H1 (cell line): Measurements from ENCODE around the gene MITF. TPM values are rescaled to one million over a fixed set of nuclear protein-coding genes. Genes with fewer than 3 reads are reported as not detected.

Source experiments
- CTCF ChIA-PET: fragments of 300-600 bp; sonication (Branson Sonifier 250); formaldehyde crosslinking; loops from one replicate; lab custom pipeline; 2021; ENCODE audit not compliant: partially characterized antibody; lab: Charles Lee
- POLR2A ChIA-PET: fragments of 300-600 bp; sonication (Branson Sonifier 250); formaldehyde crosslinking; loops from one replicate; lab custom pipeline; 2021; ENCODE audit warnings: inconsistent platforms; ENCODE audit not compliant: partially characterized antibody; lab: Charles Lee
- DNase-seq, 2 experiments: peaks; one replicate each; pipeline versions ENCODE4 v3.0.0 to v3.0.0-alpha.2; 2010 to 2022; ENCODE audit warnings: low spot score in 2 of 2, low read depth in 1 of 2, mixed read lengths in 1 of 2
- FAIRE-seq: peaks from 2 replicates; lab custom pipeline; 2011; peaks lifted over from hg19 to GRCh38; lab: Jason Lieb, UNC
- H2AFZ ChIP-seq: 2 replicates; pipeline ENCODE4 v1.8.1; 2012; ENCODE audit warnings: low read length, inconsistent platforms
- H2AK5ac ChIP-seq: 2 replicates; pipeline ENCODE4 v1.6.1; 2013; ENCODE audit warnings: low read depth, low read length
- H2BK120ac ChIP-seq: replicated peaks from 2 replicates; pipeline ENCODE3; 2013; ENCODE audit warnings: low read depth, low read length, inconsistent platforms
- H2BK12ac ChIP-seq: 2 replicates; pipeline ENCODE4 v1.6.1; 2013; ENCODE audit warnings: low read depth, low read length
- H2BK15ac ChIP-seq: 2 replicates; pipeline ENCODE4 v1.6.1; 2013; ENCODE audit warnings: low read length
- H2BK20ac ChIP-seq: 2 replicates; pipeline ENCODE4 v1.6.1; 2013; ENCODE audit warnings: low read length
- H2BK5ac ChIP-seq: 2 replicates; pipeline ENCODE4 v1.6.1; 2013; ENCODE audit warnings: low read depth, low read length
- H3K14ac ChIP-seq: 2 replicates; pipeline ENCODE4 v1.6.1; 2013; ENCODE audit warnings: inconsistent platforms; ENCODE audit not compliant: insufficient read length
- H3K18ac ChIP-seq: 2 replicates; pipeline ENCODE4 v1.6.1; 2013; ENCODE audit warnings: low read length; ENCODE audit errors: extremely low read depth
- H3K23ac ChIP-seq: 2 replicates; pipeline ENCODE4 v1.6.1; 2013; ENCODE audit warnings: inconsistent platforms; ENCODE audit not compliant: insufficient read length
- H3K23me2 ChIP-seq: 2 replicates; pipeline ENCODE4 v1.6.1; 2013; ENCODE audit warnings: low read depth, low read length
- H3K27ac ChIP-seq: 2 replicates; pipeline ENCODE4 v1.6.1; 2011; ENCODE audit warnings: low read depth, low read length, inconsistent platforms
- H3K27me3 ChIP-seq, 4 experiments: replicated peaks in 1 of 4; 1 replicate in 1 of 4; 2 replicates in 3 of 4; pipeline versions ENCODE4 v1.6.1 to v1.8.1; 2011 to 2013; ENCODE audit warnings: low read length in 3 of 4, mild to moderate bottlenecking in 3 of 4, inconsistent platforms in 2 of 4, mixed read lengths in 2 of 4, moderate library complexity in 1 of 4; ENCODE audit not compliant: control insufficient read depth in 3 of 4, insufficient read depth in 3 of 4; ENCODE audit errors: extremely low read depth in 1 of 4
- H3K36me3 ChIP-seq, 4 experiments: 2 replicates each; pipeline versions ENCODE4 v1.6.1 to v1.8.1; 2011 to 2013; ENCODE audit warnings: mild to moderate bottlenecking in 4 of 4, low read length in 3 of 4, moderate library complexity in 2 of 4, control low read depth in 1 of 4, inconsistent platforms in 1 of 4; ENCODE audit not compliant: insufficient read depth in 4 of 4, control insufficient read depth in 2 of 4
- H3K4ac ChIP-seq: replicated peaks from 2 replicates; pipeline ENCODE3; 2013; ENCODE audit warnings: low read length, low read depth, mixed read lengths, inconsistent platforms; ENCODE audit not compliant: insufficient read length
- H3K4me1 ChIP-seq, 4 experiments: replicated peaks in 1 of 4; 1 replicate in 1 of 4; 2 replicates in 3 of 4; pipeline versions ENCODE4 v1.6.1 to v1.8.1; 2011 to 2013; ENCODE audit warnings: low read length in 3 of 4, inconsistent platforms in 2 of 4, mixed read lengths in 1 of 4; ENCODE audit not compliant: insufficient read depth in 4 of 4, control insufficient read depth in 3 of 4
- H3K4me2 ChIP-seq, 2 experiments: 2 replicates each; pipeline versions ENCODE4 v1.6.1 to v1.8.1; 2011 to 2013; ENCODE audit warnings: low read depth in 2 of 2, low read length in 2 of 2, control low read depth in 1 of 2, inconsistent platforms in 1 of 2, mild to moderate bottlenecking in 1 of 2; ENCODE audit not compliant: insufficient read depth in 1 of 2
- H3K4me3 ChIP-seq, 4 experiments: fragments of 200-600, 300-600 bp in 1 of 4; sonication (generic), shearing (Covaris generic), sonication (Bioruptor Twin) in 1 of 4; 2 replicates each; pipeline versions ENCODE4 v1.5.1 to v1.8.1; 2011 to 2016; ENCODE audit warnings: low read length in 4 of 4, low read depth in 3 of 4, control low read depth in 2 of 4, inconsistent platforms in 2 of 4, mild to moderate bottlenecking in 2 of 4, mixed read lengths in 1 of 4, moderate library complexity in 1 of 4; ENCODE audit not compliant: insufficient read depth in 2 of 4; ENCODE audit errors: extremely low read depth in 1 of 4
- H3K56ac ChIP-seq: replicated peaks from 2 replicates; pipeline ENCODE3; 2013; ENCODE audit warnings: low read depth, mild to moderate bottlenecking, mixed read lengths, low read length, inconsistent platforms; ENCODE audit not compliant: insufficient read length
- H3K79me1 ChIP-seq: 2 replicates; pipeline ENCODE4 v1.6.1; 2013; ENCODE audit warnings: low read depth, low read length, control low read depth
- H3K79me2 ChIP-seq, 2 experiments: 2 replicates each; pipeline versions ENCODE4 v1.6.1 to v1.8.1; 2012 to 2013; ENCODE audit warnings: low read length in 2 of 2, mild to moderate bottlenecking in 2 of 2, inconsistent platforms in 1 of 2; ENCODE audit not compliant: insufficient read depth in 2 of 2, control insufficient read depth in 1 of 2
- H3K9ac ChIP-seq, 4 experiments: replicated peaks in 1 of 4; 1 replicate in 1 of 4; 2 replicates in 3 of 4; pipeline versions ENCODE4 v1.6.1 to v1.8.1; 2011 to 2013; ENCODE audit warnings: low read depth in 3 of 4, low read length in 3 of 4, control low read depth in 2 of 4, mild to moderate bottlenecking in 2 of 4, moderate library complexity in 2 of 4, inconsistent platforms in 1 of 4; ENCODE audit errors: extremely low read depth in 1 of 4
- H3K9me3 ChIP-seq, 2 experiments: 2 replicates each; pipeline versions ENCODE4 v1.6.1 to v1.8.1; 2012 to 2013; ENCODE audit warnings: mild to moderate bottlenecking in 2 of 2, moderate library complexity in 2 of 2, control low read depth in 1 of 2, inconsistent platforms in 1 of 2, low read depth in 1 of 2, low read length in 1 of 2, mixed read lengths in 1 of 2; ENCODE audit not compliant: insufficient read depth in 2 of 2
- H4K20me1 ChIP-seq, 2 experiments: replicated peaks in 1 of 2; 2 replicates each; pipeline versions ENCODE3 to v1.8.1; 2011 to 2013; ENCODE audit warnings: inconsistent platforms in 2 of 2, low read length in 2 of 2, mild to moderate bottlenecking in 1 of 2; ENCODE audit not compliant: insufficient read depth in 2 of 2, control insufficient read depth in 1 of 2
- H4K5ac ChIP-seq: 2 replicates; pipeline ENCODE4 v1.6.1; 2013; ENCODE audit warnings: low read length, low read depth, mixed read lengths, inconsistent platforms; ENCODE audit not compliant: insufficient read length
- H4K8ac ChIP-seq: 2 replicates; pipeline ENCODE4 v1.8.0; 2013; ENCODE audit warnings: mild to moderate bottlenecking, moderate library complexity, low read length, inconsistent platforms; ENCODE audit not compliant: insufficient read depth; ENCODE audit errors: extremely low read depth
- H4K91ac ChIP-seq: replicated peaks from 2 replicates; pipeline ENCODE3; 2013; ENCODE audit warnings: low read length, mixed read lengths, inconsistent platforms; ENCODE audit not compliant: insufficient read length
- BRCA1 ChIP-seq: IDR thresholded peaks from 2 replicates; pipeline ENCODE4 v1.6.1; 2012; ENCODE audit warnings: low read depth, low read length, improper control_type of control experiment
- CTBP2 ChIP-seq: IDR thresholded peaks from 2 replicates; pipeline ENCODE4 v1.7.0; 2011; ENCODE audit warnings: borderline replicate concordance, mild to moderate bottlenecking, moderate library complexity, mixed read lengths, low read length; ENCODE audit not compliant: insufficient read depth, insufficient read length
- EZH2 ChIP-seq: fragments of 200-600 bp; sonication (generic); IDR thresholded peaks from 2 replicates; pipeline ENCODE4 v1.7.1; 2012; ENCODE audit warnings: low read depth, mild to moderate bottlenecking, moderate library complexity, low read length, inconsistent platforms; ENCODE audit not compliant: severe bottlenecking
- GABPA ChIP-seq: IDR thresholded peaks from 2 replicates; pipeline ENCODE4 v1.6.1; 2011; ENCODE audit warnings: mild to moderate bottlenecking, low read length, moderate library complexity, borderline replicate concordance; ENCODE audit not compliant: insufficient read depth
- KDM4A ChIP-seq: IDR thresholded peaks from one replicate; pipeline ENCODE4 v1.7.1; 2012; ENCODE audit warnings: low read depth, mild to moderate bottlenecking, moderate library complexity, low read length, inconsistent platforms; ENCODE audit not compliant: severe bottlenecking
- NANOG ChIP-seq: IDR thresholded peaks from 2 replicates; pipeline ENCODE4 v1.6.1; 2011; ENCODE audit warnings: low read length, low read depth, mild to moderate bottlenecking, inconsistent platforms; ENCODE audit not compliant: insufficient read depth, poor library complexity, severe bottlenecking
- NRF1 ChIP-seq: IDR thresholded peaks from 2 replicates; pipeline ENCODE4 v1.6.1; 2011; ENCODE audit warnings: mild to moderate bottlenecking, low read depth, low read length, improper control_type of control experiment
- PHF8 ChIP-seq: fragments of 200-600 bp; sonication (generic); conservative IDR thresholded peaks from 2 replicates; pipeline ENCODE4 v1.7.1; 2012; ENCODE audit warnings: low read depth, mild to moderate bottlenecking, inconsistent platforms, low read length, moderate library complexity
- POLR2AphosphoS5 ChIP-seq: IDR thresholded peaks from 2 replicates; pipeline ENCODE4 v1.6.1; 2011; ENCODE audit warnings: low read depth, low read length
- RFX5 ChIP-seq: IDR thresholded peaks from 2 replicates; pipeline ENCODE4 v1.6.1; 2011; ENCODE audit warnings: low read depth, low read length, improper control_type of control experiment, borderline replicate concordance
- SP4 ChIP-seq: IDR thresholded peaks from 2 replicates; pipeline ENCODE4 v1.6.1; 2012; ENCODE audit warnings: low read length, inconsistent platforms
- TAF1 ChIP-seq: IDR thresholded peaks from 2 replicates; pipeline ENCODE4 v1.6.1; 2011; ENCODE audit warnings: mild to moderate bottlenecking, low read depth, low read length
- ZNF274 ChIP-seq: IDR thresholded peaks from 2 replicates; pipeline ENCODE4 v1.7.0; 2012; ENCODE audit warnings: low read length, borderline replicate concordance; ENCODE audit errors: extremely low read depth
- WGBS, 2 experiments: shearing (Covaris generic) in 1 of 2; methylation state at CpG; one replicate each; pipeline versions ENCODE4 v1.1.6 to v1.1.7; 2013 to 2015; ENCODE audit warnings: low lambda C conversion rate in 2 of 2, mixed read lengths in 2 of 2, inconsistent platforms in 1 of 2, low coverage in 1 of 2, missing lambda C conversion rate in 1 of 2; ENCODE audit not compliant: insufficient replicate concordance in 2 of 2, insufficient coverage in 1 of 2, insufficient read length in 1 of 2; ENCODE audit errors: extremely low coverage in 1 of 2, missing lambda C conversion rate in 1 of 2; 5-methylcytosine and 5-hydroxymethylcytosine counted together
- polyA plus RNA-seq, 7 experiments: library from polyadenylated mRNA; depleted of rRNA in 3 of 7; stranded (reverse) in 5 of 7; unstranded in 2 of 7; fragments of >200 nt in 5 of 7; fragments of 200-250 nt in 2 of 7; gene quantifications; 1 replicate in 5 of 7; 2 replicates in 1 of 7; 4 replicates in 1 of 7; pipeline versions ENCODE4 v1.2.1 to v1.2.3, GENCODE V29; 2011 to 2013; ENCODE audit warnings: missing spikeins in 2 of 7, mixed read lengths in 2 of 7
- total RNA-seq: library from RNA; stranded (reverse); fragmentation: NEBNext Ultra II Directional; extraction: Animal tissue kit (Norgen Biotek cat#: 25700); gene quantifications from 2 replicates; pipeline ENCODE4 v1.2.1, GENCODE V29; 2021
- TF ChIP-seq, protein P1 (sequence below): IDR thresholded peaks from 2 replicates; pipeline ENCODE4 v1.6.1; 2011; ENCODE audit warnings: low read depth, mild to moderate bottlenecking, low read length; ENCODE audit not compliant: insufficient read depth

The MITF gene
- total and polyA plus RNA-seq, 2 of the 8 experiments (the other 6 are each of a cell fraction or from before 2014, with no cell fraction given): 0.53 to 1.4 TPM

DNA sequence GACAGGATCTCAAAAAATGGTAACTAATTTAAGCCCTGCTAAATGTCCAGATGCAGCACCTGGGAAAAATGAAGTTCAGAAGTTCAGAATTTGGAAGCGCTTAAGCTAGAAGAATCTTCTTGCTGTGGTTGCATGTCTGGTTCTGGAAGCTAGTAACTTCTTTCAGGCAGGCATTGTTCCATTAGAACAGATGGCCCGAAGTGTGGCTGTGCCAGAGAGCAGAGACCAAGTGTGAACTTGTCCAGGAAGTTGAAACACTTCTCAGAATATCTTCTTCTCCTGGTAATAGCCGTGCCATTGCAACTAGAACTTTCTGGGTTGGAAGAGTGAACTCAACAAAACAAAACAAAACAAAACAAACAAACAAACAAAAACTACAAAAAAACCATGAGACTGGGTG lies 80.0 kb downstream of the MITF start:
- Histone ChIP-seq H3K27me3 (no peaks in the 10 kb centered on the region), H3K14ac (no peak overlapping the region), H2BK15ac (no peak overlapping the region), H3K27ac (no peak overlapping the region), H3K9ac (no peak overlapping the region), H3K23me2 (no peaks in the 10 kb centered on the region), H3K4me3 (no peak overlapping the region), H2BK120ac (no peak overlapping the region), H3K23ac (no peak overlapping the region), H3K4me1 (no peaks in the 10 kb centered on the region), H4K5ac (no peak overlapping the region), H3K79me2 (no peaks in the 10 kb centered on the region), H2AFZ (no peak overlapping the region), H3K18ac (no peak overlapping the region), H3K36me3 (no peaks in the 10 kb centered on the region), H4K91ac (no peak overlapping the region), H4K20me1 (no peaks in the 10 kb centered on the region), H2AK5ac (no peak overlapping the region), H3K56ac (no peak overlapping the region), H2BK5ac (no peak overlapping the region), H3K79me1 (no peaks in the 10 kb centered on the region), H3K9me3 (no peaks in the 10 kb centered on the region), H4K8ac (no peak overlapping the region), H3K4me2 (no peak overlapping the region), H3K4ac (no peak overlapping the region), H2BK12ac (no peak overlapping the region), H2BK20ac (no peak overlapping the region)
- 62% methylated on average over 3 of the region's 3 CpGs; no CpG with 5 or more reads in 1 of the 2 experiments for WGBS, 2 experiments
- FAIRE-seq: no peak
- DNase-seq: no peak
- ChIA-PET CTCF (no interaction called here), POLR2A (no interaction called here)
- no peak for TF ChIP-seq RFX5
- no peak for TF ChIP-seq KDM4A
- TF ChIP-seq, protein P1, sequence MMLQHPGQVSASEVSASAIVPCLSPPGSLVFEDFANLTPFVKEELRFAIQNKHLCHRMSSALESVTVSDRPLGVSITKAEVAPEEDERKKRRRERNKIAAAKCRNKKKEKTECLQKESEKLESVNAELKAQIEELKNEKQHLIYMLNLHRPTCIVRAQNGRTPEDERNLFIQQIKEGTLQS: no peak
- no peak for TF ChIP-seq BRCA1
- no peak for TF ChIP-seq NANOG
- TF ChIP-seq SP4: no peak
- no peak for TF ChIP-seq PHF8
- no peak for TF ChIP-seq POLR2AphosphoS5
- TF ChIP-seq TAF1: no peak
- no peak for TF ChIP-seq ZNF274
- TF ChIP-seq GABPA: no peak
- TF ChIP-seq CTBP2: no peak
- TF ChIP-seq EZH2: no peak
- TF ChIP-seq NRF1: no peak
